Stimulated activated CD8-positive, alpha-beta memory T cell treated with anti-CD3 and anti-CD28 coated beads, Interleukin-7, amount 100 ng/mL, for 4 hours (primary cell): ENCODE data around the gene ZBTB7C.

ENCODE experiments used
- DNase-seq, 2 donors: peaks; one replicate each; pipeline ENCODE4 v3.0.0-alpha.2; 2020; ENCODE audit warnings: low read depth in 2 of 2

The ZBTB7C gene

DNA sequence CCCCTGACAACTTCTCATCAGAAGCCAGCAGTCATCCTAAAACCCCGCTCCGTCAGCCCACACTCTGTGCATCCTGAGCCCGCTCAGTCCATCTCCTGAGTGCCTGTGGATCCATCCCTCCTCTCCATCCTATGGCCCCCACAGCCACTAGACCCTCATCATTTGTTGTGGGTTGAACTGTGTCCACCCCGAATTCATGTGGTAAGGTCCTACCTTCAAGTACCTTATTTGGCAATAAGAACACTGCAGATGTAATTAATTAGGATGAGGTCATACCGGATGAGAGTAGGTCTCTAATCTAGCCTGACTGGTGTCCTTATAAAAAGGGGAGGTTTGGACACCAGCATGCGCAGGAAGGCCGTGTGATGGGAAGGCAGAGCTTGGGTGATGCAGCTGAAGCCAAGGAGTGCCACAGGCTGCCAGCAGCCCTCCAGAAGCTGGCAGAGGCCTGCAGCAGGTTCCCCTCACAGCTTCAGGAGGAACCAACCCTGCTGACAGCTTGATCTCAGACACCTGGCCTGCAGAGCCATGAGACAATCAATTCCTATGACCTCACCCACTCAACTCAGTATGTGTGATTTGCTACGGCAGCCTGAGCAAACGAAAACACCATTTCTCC is 192.4 kb downstream of the ZBTB7C start:
- DNase-seq = no peak

GRCh38 chr18:48215876-48216638 is 193.1 kb downstream of the ZBTB7C start:
- DNase-seq = no peak

- DNase-seq = no peak
These were observed 195.4 kb downstream of the ZBTB7C start for GRCh38 chr18:48213791-48214190.

- DNase-seq = no peak
These were observed 200.6 kb downstream of the ZBTB7C start for GRCh38 chr18:48208432-48209140.

DNA sequence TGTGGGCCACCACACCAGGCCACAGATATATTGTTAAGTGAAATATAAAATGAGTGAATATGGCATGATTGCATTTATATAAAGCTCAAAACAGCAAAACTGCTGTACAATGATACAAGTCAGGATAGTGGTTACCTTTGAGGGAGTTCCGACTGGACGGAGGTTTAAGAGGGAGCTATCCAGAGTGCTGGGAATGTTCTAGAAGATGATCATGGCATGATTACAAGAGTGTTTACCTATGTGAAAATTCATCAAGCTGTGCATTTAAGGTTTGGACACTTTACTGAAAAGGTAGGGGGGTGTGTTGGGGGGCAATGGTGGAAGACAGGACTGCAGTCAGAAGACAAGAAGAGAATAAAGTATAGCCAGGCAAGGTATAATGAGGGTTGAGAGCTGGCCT is 201.4 kb downstream of the ZBTB7C start:
- no peak for DNase-seq

GRCh38 chr18:48206887-48207286 is 202.3 kb downstream of the ZBTB7C start:
- DNase-seq = no peak

GRCh38 chr18:48203961-48204666 is 205.1 kb downstream of the ZBTB7C start:
- no peak for DNase-seq

- no peak for DNase-seq
These were observed 205.8 kb downstream of the ZBTB7C start for GRCh38 chr18:48203288-48203945.

GRCh38 chr18:48202350-48203260 is 206.6 kb downstream of the ZBTB7C start:
- DNase-seq = no peak

GRCh38 chr18:48202006-48202348 is 207.2 kb downstream of the ZBTB7C start:
- DNase-seq = no peak

GRCh38 chr18:48201337-48202005 is 207.7 kb downstream of the ZBTB7C start:
- DNase-seq = no peak

DNA sequence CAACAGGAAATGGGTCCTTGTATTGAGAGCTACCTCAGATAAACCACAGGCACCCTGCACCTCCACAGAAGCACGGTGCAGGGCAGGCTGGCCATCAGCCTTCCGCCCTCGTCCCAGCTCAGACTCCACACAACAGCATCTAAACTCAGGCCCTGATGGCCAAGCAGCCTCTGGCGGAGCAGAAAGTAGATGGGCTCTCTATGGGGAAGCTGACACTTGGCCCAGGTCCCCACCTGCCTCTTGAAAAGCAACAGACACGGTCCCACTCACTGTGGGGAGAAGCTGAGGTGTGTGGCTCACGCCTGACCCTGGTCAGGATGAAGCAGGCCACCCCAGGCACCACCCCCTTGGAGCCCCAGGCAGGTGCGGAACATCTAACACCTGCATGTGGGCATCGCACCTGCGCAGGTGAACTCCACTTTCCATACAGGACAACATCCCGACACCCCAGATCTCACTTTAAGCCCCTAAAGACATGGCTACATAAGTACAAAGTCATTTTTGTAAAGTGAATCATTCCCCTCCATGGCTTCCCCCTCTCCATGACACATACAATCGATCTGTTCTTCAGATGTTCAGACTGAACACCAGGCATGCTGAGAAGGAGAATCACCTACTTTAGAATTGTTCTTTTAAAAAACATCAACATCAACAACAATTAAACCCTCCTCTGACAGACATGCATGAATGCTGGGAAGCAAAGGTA is 208.4 kb downstream of the ZBTB7C start:
- DNase-seq = no peak

GRCh38 chr18:48199399-48199798 is 209.8 kb downstream of the ZBTB7C start:
- DNase-seq = no peak

DNA sequence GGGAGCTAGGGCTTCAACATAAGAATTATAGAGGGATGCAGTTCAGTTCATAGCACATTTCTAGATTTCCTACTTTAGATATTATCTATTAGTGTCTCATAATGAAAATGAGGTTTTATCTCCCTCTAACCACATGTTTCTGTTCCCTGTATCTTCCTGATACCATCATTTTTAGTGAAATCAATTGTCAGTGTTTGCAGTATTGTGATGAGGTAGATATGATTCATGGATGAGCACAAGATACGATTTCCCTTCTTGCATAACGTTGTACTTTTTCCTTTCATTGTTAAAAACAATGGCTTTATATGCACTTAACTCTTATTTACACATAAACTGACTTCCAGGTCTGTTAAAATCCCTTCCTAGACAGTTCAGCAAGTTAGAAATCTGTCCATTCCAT is 211.4 kb downstream of the ZBTB7C start:
- no peak for DNase-seq

GRCh38 chr18:48195787-48196186 is 213.4 kb downstream of the ZBTB7C start:
- DNase-seq = no peak

DNA sequence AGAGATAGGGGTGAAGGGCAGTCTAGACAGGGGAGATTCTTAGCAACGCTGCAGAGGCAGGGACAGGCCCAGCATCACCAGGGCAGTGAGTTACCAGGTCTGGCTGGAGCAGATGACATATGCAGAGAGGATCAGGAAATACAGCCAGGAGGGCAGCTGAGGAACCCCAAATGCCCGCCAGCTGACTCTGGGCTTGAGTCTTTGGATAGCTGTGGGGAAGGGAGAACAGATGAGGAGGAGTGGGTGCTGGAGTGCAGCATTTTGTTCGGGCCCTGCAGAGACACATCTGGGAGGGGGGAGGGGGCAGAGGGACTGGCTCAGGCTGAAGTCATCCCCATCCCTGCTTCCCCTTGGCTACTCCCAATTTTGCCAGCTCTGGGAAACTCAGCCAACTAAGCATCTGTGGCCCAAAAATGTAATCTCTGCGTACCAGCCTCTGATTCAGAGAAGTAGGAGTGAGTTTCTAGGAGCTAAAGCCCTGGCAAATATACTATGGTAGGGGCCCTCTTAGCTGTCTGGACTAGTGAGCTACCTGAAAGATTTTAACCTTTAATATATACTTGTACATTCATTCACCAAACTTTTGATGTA is 214.5 kb downstream of the ZBTB7C start:
- DNase-seq = no peak

DNA sequence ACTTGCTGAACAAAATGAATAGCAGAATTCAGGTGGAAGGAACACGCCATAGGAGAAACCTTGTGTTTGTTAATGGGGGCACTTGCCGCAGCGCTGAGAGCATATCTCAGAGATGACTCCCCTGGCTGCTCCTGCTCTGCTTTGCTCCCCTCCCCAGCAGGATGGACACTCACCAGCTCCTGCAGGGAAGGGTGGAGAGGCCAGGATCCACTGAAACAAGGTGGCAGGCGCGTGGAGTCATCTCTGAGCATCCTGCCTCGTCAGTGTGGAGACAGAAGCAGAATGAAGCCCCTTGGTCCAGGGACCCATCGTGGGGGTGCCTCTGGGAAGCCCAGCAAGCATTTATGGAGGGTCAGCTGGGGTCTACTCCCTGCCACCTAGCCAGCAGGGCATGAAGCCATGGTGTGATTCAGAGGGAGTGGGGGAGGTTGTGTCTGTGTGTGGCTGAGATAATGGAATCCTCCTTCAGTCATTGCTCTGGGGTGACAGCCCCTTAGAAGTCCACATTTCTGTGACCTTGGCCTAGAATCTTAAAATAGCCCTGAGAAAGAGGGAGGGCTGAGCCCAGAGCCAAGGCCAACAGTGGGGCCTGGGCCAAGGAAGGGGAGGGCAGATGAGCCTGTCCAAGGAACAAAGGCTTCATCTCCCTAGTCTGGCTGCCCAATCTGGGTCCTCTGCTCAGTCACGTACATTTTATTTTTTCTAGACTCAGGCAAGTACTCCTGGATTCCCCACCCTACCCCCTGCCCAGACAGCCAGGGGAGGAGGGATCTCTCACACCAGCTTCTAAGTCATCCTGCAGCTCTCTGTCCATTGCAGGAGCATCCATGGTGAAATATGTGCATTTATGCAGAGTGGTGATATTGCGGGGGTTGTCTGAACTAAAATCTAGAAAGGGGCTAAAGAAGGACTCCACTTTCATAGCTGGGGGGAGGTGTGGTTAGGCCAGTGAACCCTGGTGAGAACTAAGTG is 215.4 kb downstream of the ZBTB7C start:
- no peak for DNase-seq

DNA sequence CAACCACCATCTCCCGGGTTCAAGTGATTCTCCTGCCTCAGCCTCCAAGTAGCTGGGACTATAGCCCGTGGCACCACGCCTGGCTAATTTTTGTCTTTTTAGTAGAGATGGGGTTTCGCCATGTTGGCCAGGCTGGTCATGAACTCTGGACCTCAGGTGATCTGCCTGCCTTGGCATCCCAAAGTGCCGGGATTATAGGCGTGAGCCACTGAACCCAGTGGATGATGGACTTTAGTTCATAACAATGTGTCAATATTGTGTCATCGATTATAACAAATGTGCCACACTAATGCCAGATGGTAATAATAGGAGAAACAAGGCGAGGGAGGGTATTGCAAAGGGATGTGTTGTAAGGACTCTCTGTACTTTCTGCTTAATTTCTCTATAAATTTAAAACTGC is 216.6 kb downstream of the ZBTB7C start:
- no peak for DNase-seq
